Mucosa of descending colon (tissue), 3 donors: ENCODE results near the gene RAD23B. TPM values are rescaled to one million over a fixed set of nuclear protein-coding genes. Genes with fewer than 3 reads are reported as not detected.
"Not testable (repeated sequence)": the region's sequence is repeated elsewhere in the genome, so short reads cannot be mapped to it uniquely, and the experiment has no call there.

Experiments
- ATAC-seq: fragments of 200-7000 bp; cut with Tn5 transposase; one replicate; pipeline ENCODE4 v1.9.1; 2020; ENCODE audit warnings: mild to moderate bottlenecking, moderate library complexity
- DNase-seq, 3 donors: peaks; one replicate each; pipeline ENCODE4 v3.0.0-alpha.2; 2020
- H3K36me3 ChIP-seq: fragments of 200-600 bp; one replicate; pipeline ENCODE4 v1.8.0; 2021; ENCODE audit warnings: low read depth, mild to moderate bottlenecking
- H3K4me1 ChIP-seq: fragments of 200-600 bp; one replicate; pipeline ENCODE4 v1.8.0; 2021; ENCODE audit warnings: low read depth, mild to moderate bottlenecking
- H3K4me3 ChIP-seq: fragments of 200-600 bp; one replicate; pipeline ENCODE4 v1.8.0; 2021; ENCODE audit warnings: mild to moderate bottlenecking
- H3K9me3 ChIP-seq: fragments of 200-600 bp; one replicate; pipeline ENCODE4 v1.8.0; 2021; ENCODE audit warnings: mild to moderate bottlenecking
- CTCF ChIP-seq: fragments of 200-600 bp; IDR thresholded peaks from one replicate; pipeline ENCODE4 v1.8.0; 2022; ENCODE audit warnings: antibody characterized with exemption, mild to moderate bottlenecking
- intact Hi-C, 2 donors: fragments of 100-400 bp; cut with DNase I in 1 of 2; cut with micrococcal nuclease in 1 of 2; formaldehyde crosslinking; loops; one replicate each; pipeline versions ENCODE4 v1.11.0 to v1.11.1; 2022; cut with DNase I, micrococcal nuclease
- total RNA-seq, 3 donors: library from RNA; stranded (reverse); fragmentation: NEBNext Ultra II Directional in 2 of 3; extraction: Animal tissue kit (Norgen Biotek cat#: 25700) in 2 of 3; gene quantifications; one replicate each; pipeline versions ENCODE4 v1.2.1 to v1.2.4, GENCODE V29; 2021 to 2023
- donor health status: DM: no; HTN: no; CAD: no; lungs with moderate emphysema.
- donor health status: DM: no; HTN: no; CAD: no.
- donor health status: DM: no; HTN: yes; CAD: no.

Gene RAD23B
- total RNA-seq, 3 donors from 2014 or later: 83.0 to 95.6 (median 93.7) TPM

GRCh38 chr9:107295995-107296394 lies 12.9 kb downstream of the RAD23B start:
- Histone ChIP-seq H3K4me3 (no peak overlapping the region), H3K4me1 (peaks cover 16% of the 10 kb centered on the region), H3K9me3 (no peaks in the 10 kb centered on the region), H3K36me3 (no peaks in the 10 kb centered on the region)
- no peak for DNase-seq
- ATAC-seq: no peak
- intact Hi-C loops: no loop called here
- TF ChIP-seq CTCF: no peak

DNA sequence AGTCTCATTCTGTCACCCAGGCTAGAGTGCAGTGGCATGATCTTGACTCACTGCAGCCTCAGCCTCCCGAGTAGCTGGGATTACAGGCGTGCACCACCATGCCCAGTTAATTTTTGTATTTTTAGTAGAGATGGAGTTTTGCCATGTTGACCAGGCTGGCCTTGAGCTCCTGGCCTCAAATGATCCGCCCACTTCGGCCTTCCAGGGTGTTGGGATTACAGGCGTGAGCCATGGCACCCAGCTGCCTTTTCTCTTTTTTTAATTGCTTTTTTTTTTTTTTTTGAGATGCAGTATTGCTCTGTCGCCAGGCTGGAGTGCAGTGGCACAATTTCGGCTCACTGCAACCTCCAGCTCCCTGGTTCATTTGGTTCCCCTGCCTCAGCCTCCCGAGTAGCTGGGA lies 13.5 kb downstream of the RAD23B start:
- H3K36me3 ChIP-seq, H3K4me3 ChIP-seq, DNase-seq, intact Hi-C loops, ATAC-seq, H3K9me3 ChIP-seq: not testable (repeated sequence)
- H3K4me1 ChIP-seq: peaks cover 13% of the 10 kb centered on the region

- DNase-seq (no peak), ATAC-seq (no peak)
- H3K36me3 ChIP-seq: no peaks in the 10 kb centered on the region
- no peaks in the 10 kb centered on the region for H3K9me3 ChIP-seq
- H3K4me3 ChIP-seq: no peak overlapping the region
- TF ChIP-seq CTCF: no peak
- intact Hi-C loops: no loop called here
- peaks cover 13% of the 10 kb centered on the region for H3K4me1 ChIP-seq
Measured at GRCh38 chr9:107299437-107299836, 16.4 kb downstream of the RAD23B start.

GRCh38 chr9:107306308-107306707 lies 23.2 kb downstream of the RAD23B start:
- no peaks in the 10 kb centered on the region for H3K9me3 ChIP-seq
- no peak overlapping the region for H3K4me3 ChIP-seq
- no peaks in the 10 kb centered on the region for H3K4me1 ChIP-seq
- DNase-seq: no peak
- intact Hi-C loops: no loop called here
- no peak for TF ChIP-seq CTCF
- no peaks in the 10 kb centered on the region for H3K36me3 ChIP-seq
- ATAC-seq: no peak

- no peaks in the 10 kb centered on the region for H3K4me1 ChIP-seq
- no peak for DNase-seq
- intact Hi-C loops: no loop called here
- TF ChIP-seq CTCF: no peak
- ATAC-seq: no peak
- H3K4me3 ChIP-seq: no peak overlapping the region
- H3K9me3 ChIP-seq: no peaks in the 10 kb centered on the region
- no peaks in the 10 kb centered on the region for H3K36me3 ChIP-seq
Measured at GRCh38 chr9:107307331-107307730, 24.3 kb downstream of the RAD23B start.

GRCh38 chr9:107308461-107308860 lies 25.4 kb downstream of the RAD23B start:
- H3K4me3 ChIP-seq: no peak overlapping the region
- intact Hi-C loops: no loop called here
- TF ChIP-seq CTCF: no peak
- no peaks in the 10 kb centered on the region for H3K9me3 ChIP-seq
- no peaks in the 10 kb centered on the region for H3K36me3 ChIP-seq
- H3K4me1 ChIP-seq: no peaks in the 10 kb centered on the region
- no peak for ATAC-seq
- DNase-seq: no peak
